NCI-H2081 treated with DMSO at 0.1 percent for 48 hours (cell line): Measurements from ENCODE around the gene MPND.
"Not testable (repeated sequence)": the region's sequence is repeated elsewhere in the genome, so short reads cannot be mapped to it uniquely, and the experiment has no call there.

Experiments
- DNase-seq: peaks from one replicate; lab custom pipeline; 2025; lab: John Stamatoyannopoulos, UW

Gene MPND

GRCh38 chr19:4319067-4319718 lies 24.2 kb upstream of the MPND start:
- DNase-seq: no peak

GRCh38 chr19:4320419-4320818 lies 22.9 kb upstream of the MPND start:
- no peak for DNase-seq

- no peak for DNase-seq
Observed at GRCh38 chr19:4322942-4323665, 20.3 kb upstream of the MPND start.

GRCh38 chr19:4323692-4324091 lies 19.7 kb upstream of the MPND start:
- no peak for DNase-seq

- no peak for DNase-seq
Observed at GRCh38 chr19:4324228-4324627, 19.1 kb upstream of the MPND start.

- no peak for DNase-seq
Observed at GRCh38 chr19:4326215-4326836, 17.0 kb upstream of the MPND start.

- no peak for DNase-seq
Observed at GRCh38 chr19:4326837-4327251, 16.5 kb upstream of the MPND start.

- DNase-seq: no peak
Observed at GRCh38 chr19:4327252-4327876, 16.0 kb upstream of the MPND start.

GRCh38 chr19:4327877-4328242 lies 15.5 kb upstream of the MPND start:
- DNase-seq: no peak

- DNase-seq: no peak
Observed at GRCh38 chr19:4328243-4328990, 14.9 kb upstream of the MPND start.

- not testable (repeated sequence) for DNase-seq
Observed at GRCh38 chr19:4328991-4329681, 14.2 kb upstream of the MPND start.

- no peak for DNase-seq
Observed at GRCh38 chr19:4329858-4330257, 13.5 kb upstream of the MPND start.

GRCh38 chr19:4334929-4335570 lies 8.3 kb upstream of the MPND start:
- no peak for DNase-seq

- no peak for DNase-seq
Observed at GRCh38 chr19:4337906-4338440, 5.4 kb upstream of the MPND start.

GRCh38 chr19:4338441-4339355 lies 4.7 kb upstream of the MPND start, which contains the start of gene STAP2:
Gene STAP2 (minus strand): TSS chr19:4338827. CDS start chr19:4338753, 74 bp downstream.
- no peak for DNase-seq

- no peak for DNase-seq
Observed at GRCh38 chr19:4342314-4342614, 1.1 kb upstream of the MPND start.

- DNase-seq: peak; percentile 100
Observed at GRCh38 chr19:4342615-4343369, 570 bp upstream of the MPND start.

GRCh38 chr19:4345342-4346019 lies 2.1 kb downstream of the MPND start:
- no peak for DNase-seq

GRCh38 chr19:4346020-4346383 lies 2.6 kb downstream of the MPND start:
- DNase-seq: no peak
